Measurements from ENCODE around the gene LY86. TPM values are rescaled to one million over a fixed set of nuclear protein-coding genes. Genes with fewer than 3 reads are reported as not detected.

LY86 gene
- total RNA-seq, 6 donors from 2014 or later = 2.1 to 21.9 (median 9.5) TPM

DNA sequence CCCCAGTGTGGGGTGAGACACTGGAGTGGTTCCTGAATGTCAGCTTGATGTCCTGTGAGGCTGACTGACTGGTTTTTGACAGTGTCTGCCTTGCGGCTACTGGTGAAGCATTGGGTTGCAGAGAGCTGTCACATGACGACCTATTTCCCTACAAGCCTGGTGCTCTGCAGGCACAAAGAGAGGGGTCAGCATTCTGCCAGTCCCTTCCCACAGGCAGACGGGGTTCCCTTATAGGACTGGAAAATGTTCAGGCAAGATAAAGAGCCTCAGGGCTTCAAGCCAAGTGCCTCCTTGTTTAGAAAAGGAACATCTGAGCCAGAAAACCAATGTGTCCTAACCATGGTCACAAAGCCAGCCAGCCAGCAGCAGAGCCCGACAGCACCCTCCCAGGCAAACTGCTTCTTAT, 11.0 kb downstream of the LY86 start:
- Histone ChIP-seq H3K4me1 (peaks cover 15 to 28% (median 22%) of the 10 kb centered on the region in 4 donors), H3K36me3 (no peaks in the 10 kb centered on the region), H3K27me3 (no peaks in the 10 kb centered on the region), H3K4me3 (no peak overlapping the region), H3K27ac (no peak overlapping the region), H3K9me3 (peaks cover 0 to 3% (median 0%) of the 10 kb centered on the region in 4 donors)
- DNase-seq (peak in 1 of 2 donors; percentile 57), ATAC-seq (ENCODE audit: low FRiP score in 2 of 2) (peak; percentile 34 to 80)
- WGBS, 2 donors = 50 to 73% methylated on average over 3 to 4 of the region's 4 CpGs
- TF ChIP-seq POLR2AphosphoS5 (IDR thresholded peaks at IDR 0.05) (no peak), POLR2A (IDR thresholded peaks at IDR 0.05) (peak in 1 of 4 donors; percentile 24)

- ATAC-seq (ENCODE audit: low FRiP score in 2 of 2) = no peak
- no peak overlapping the region for H3K27ac ChIP-seq
- no peaks in the 10 kb centered on the region for H3K36me3 ChIP-seq
- H3K27me3 ChIP-seq = no peaks in the 10 kb centered on the region
- 65 to 85% methylated on average over 4 of the region's 4 CpGs for WGBS, 2 donors
- H3K9me3 ChIP-seq = peaks cover 0 to 3% (median 0%) of the 10 kb centered on the region in 4 donors
- H3K4me1 ChIP-seq = peaks cover 12 to 28% (median 17%) of the 10 kb centered on the region in 4 donors
- no peak for DNase-seq
- no peak for TF ChIP-seq POLR2AphosphoS5 (IDR thresholded peaks at IDR 0.05)
- TF ChIP-seq EP300 (IDR thresholded peaks at IDR 0.05) = no peak
- TF ChIP-seq POLR2A (IDR thresholded peaks at IDR 0.05) = no peak
- H3K4me3 ChIP-seq = no peak overlapping the region
Observed at GRCh38 chr6:6600875-6601274, 12.4 kb downstream of the LY86 start.

GRCh38 chr6:6602262-6602661, 13.7 kb downstream of the LY86 start:
- H3K4me3 ChIP-seq = no peak overlapping the region
- WGBS, 2 donors = 83 to 92% methylated on average over 5 of the region's 5 CpGs
- no peak for ATAC-seq (ENCODE audit: low FRiP score in 2 of 2)
- no peaks in the 10 kb centered on the region for H3K36me3 ChIP-seq
- TF ChIP-seq EP300 (IDR thresholded peaks at IDR 0.05) (no peak), POLR2AphosphoS5 (IDR thresholded peaks at IDR 0.05) (no peak), POLR2A (IDR thresholded peaks at IDR 0.05) (no peak), CTCF (IDR thresholded peaks at IDR 0.05) (no peak)
- H3K4me1 ChIP-seq = peaks cover 3 to 15% (median 5%) of the 10 kb centered on the region in 4 donors
- no peak for DNase-seq
- H3K27ac ChIP-seq = no peak overlapping the region
- peaks cover 0 to 3% (median 0%) of the 10 kb centered on the region in 4 donors for H3K9me3 ChIP-seq
- H3K27me3 ChIP-seq = no peaks in the 10 kb centered on the region

DNA sequence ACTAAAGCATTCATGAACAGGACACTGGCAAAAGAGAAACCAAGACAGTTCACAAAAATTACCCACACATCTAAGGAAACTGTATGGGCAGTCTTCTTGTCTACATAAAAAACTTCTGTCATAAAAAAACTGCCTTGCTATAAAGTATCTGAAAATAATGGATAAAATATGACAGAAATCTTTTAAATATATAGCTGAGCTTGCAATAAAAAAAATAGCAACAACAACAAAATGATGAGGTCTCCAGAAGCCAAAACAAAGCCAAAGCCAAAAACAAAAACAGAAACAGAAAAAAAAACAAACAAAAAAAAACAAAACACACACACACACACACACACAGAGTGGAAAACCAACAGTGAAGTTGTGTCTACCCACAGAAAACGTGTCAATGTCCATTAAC, 14.8 kb downstream of the LY86 start:
- Histone ChIP-seq H3K27ac (no peak overlapping the region), H3K27me3 (no peaks in the 10 kb centered on the region), H3K4me3 (no peak overlapping the region), H3K9me3 (peaks cover 0 to 3% (median 0%) of the 10 kb centered on the region in 4 donors), H3K4me1 (peaks cover 0 to 11% (median 3%) of the 10 kb centered on the region in 4 donors), H3K36me3 (no peaks in the 10 kb centered on the region)
- DNase-seq (no peak), ATAC-seq (ENCODE audit: low FRiP score in 2 of 2) (no peak)
- no peak for TF ChIP-seq POLR2AphosphoS5 (IDR thresholded peaks at IDR 0.05)
- no peak for TF ChIP-seq EP300 (IDR thresholded peaks at IDR 0.05)
- TF ChIP-seq POLR2A (IDR thresholded peaks at IDR 0.05) = no peak
- TF ChIP-seq CTCF (IDR thresholded peaks at IDR 0.05) = no peak
- 82 to 84% methylated on average over 1 of the region's 1 CpG for WGBS, 2 donors

DNA sequence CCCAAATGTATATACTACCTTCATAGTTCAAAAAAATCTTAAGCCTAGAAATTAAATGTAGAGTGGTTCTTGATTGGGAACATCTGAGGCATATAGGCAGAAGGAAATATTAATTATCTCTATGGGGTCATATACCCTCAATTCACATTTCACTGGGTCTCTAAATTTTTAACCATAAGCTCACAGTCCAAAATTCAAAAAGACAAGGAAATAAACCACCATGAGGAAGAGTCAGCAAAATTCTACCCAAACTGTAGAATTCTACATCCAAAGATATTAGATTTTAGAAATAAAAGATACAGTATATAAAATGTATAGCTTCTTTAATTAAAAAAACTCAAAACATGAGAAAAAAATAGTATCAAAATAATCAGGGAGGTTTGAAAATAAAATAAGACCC, 15.5 kb downstream of the LY86 start:
- ATAC-seq (ENCODE audit: low FRiP score in 2 of 2) (no peak), DNase-seq (no peak)
- Histone ChIP-seq H3K4me1 (peaks cover 0 to 9% (median 2%) of the 10 kb centered on the region in 4 donors), H3K4me3 (no peak overlapping the region), H3K9me3 (peaks cover 0 to 3% (median 0%) of the 10 kb centered on the region in 4 donors), H3K27me3 (no peaks in the 10 kb centered on the region), H3K36me3 (no peaks in the 10 kb centered on the region), H3K27ac (no peak overlapping the region)
- TF ChIP-seq POLR2A (IDR thresholded peaks at IDR 0.05) (no peak), POLR2AphosphoS5 (IDR thresholded peaks at IDR 0.05) (no peak), EP300 (IDR thresholded peaks at IDR 0.05) (no peak), CTCF (IDR thresholded peaks at IDR 0.05) (no peak)

DNA sequence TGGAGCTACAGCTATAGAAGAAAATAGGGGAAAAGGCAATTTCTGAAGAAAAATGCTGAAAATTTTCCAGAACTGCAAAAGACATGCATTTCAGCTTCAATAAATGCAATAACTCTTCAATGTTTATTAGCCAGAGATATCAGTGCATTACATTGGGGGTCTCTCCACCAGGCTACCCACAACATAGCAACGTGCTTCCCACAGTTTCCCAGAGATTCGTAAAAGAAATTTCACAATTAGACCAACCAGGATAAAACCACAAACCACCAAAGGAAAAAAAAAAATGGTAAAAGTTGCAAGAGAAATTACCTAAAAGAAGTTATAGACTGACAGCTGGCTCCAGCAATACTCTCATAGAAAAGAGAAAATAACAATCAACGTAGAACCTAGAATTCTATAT, 16.0 kb downstream of the LY86 start:
- WGBS, 2 donors = 52 to 72% methylated on average over 3 of the region's 3 CpGs
- TF ChIP-seq POLR2AphosphoS5 (IDR thresholded peaks at IDR 0.05) (no peak), EP300 (IDR thresholded peaks at IDR 0.05) (no peak), CTCF (IDR thresholded peaks at IDR 0.05) (no peak), POLR2A (IDR thresholded peaks at IDR 0.05) (no peak)
- Histone ChIP-seq H3K36me3 (no peaks in the 10 kb centered on the region), H3K4me3 (no peak overlapping the region), H3K27me3 (no peaks in the 10 kb centered on the region), H3K27ac (no peak overlapping the region), H3K9me3 (peaks cover 0 to 3% (median 0%) of the 10 kb centered on the region in 4 donors), H3K4me1 (peaks cover 0 to 8% (median 4%) of the 10 kb centered on the region in 4 donors)
- no peak for DNase-seq
- ATAC-seq (ENCODE audit: low FRiP score in 2 of 2) = no peak

Data from upper lobe of left lung (tissue), 6 donors.